MM.1S (cell line): Measurements from ENCODE around the gene KRT37.

Experiments
- EZH2 ChIP-seq: fragments of 300-600 bp; sonication (generic); optimal IDR thresholded peaks from 2 replicates; pipeline ENCODE3; 2017; ENCODE audit warnings: low read depth, mild to moderate bottlenecking, antibody characterized with exemption, low read length, mixed read lengths
- EZH2phosphoT487 ChIP-seq: fragments of 300-600 bp; sonication (generic); IDR thresholded peaks from 2 replicates; pipeline ENCODE4 v1.6.1; 2018; ENCODE audit warnings: antibody characterized with exemption, low read length

GRCh38 chr17:41413353-41413957 is 10.9 kb downstream of the KRT37 start:
- TF ChIP-seq EZH2 = no peak
- TF ChIP-seq EZH2phosphoT487 = no peak
